Right cardiac atrium (tissue), 5 donors: ENCODE results near the gene GLP2R. TPM values are rescaled to one million over a fixed set of nuclear protein-coding genes. Genes with fewer than 3 reads are reported as not detected.
A peak's percentile ranks its signal among the peaks of the same experiment; 100 is the strongest.

Experiments
- ATAC-seq, 2 donors: fragments of 200-7000 bp; cut with Tn5 transposase; one replicate each; pipeline versions ENCODE4 v1.8.0 to v1.9.1; 2020; ENCODE audit warnings: moderate library complexity in 2 of 2, mild to moderate bottlenecking in 1 of 2
- DNase-seq, 3 donors: peaks; one replicate each; pipeline ENCODE4 v3.0.0-alpha.2; 2020
- H3K27ac ChIP-seq: one replicate; pipeline ENCODE4 v1.5.1; 2013; ENCODE audit warnings: mild to moderate bottlenecking, low read length, control low read depth, moderate library complexity
- H3K27me3 ChIP-seq: one replicate; pipeline ENCODE4 v1.6.1; 2013; ENCODE audit not compliant: control insufficient read depth, insufficient read depth
- H3K4me1 ChIP-seq: one replicate; pipeline ENCODE4 v1.6.1; 2013; ENCODE audit warnings: low read length; ENCODE audit not compliant: control insufficient read depth, insufficient read depth
- H3K4me3 ChIP-seq: one replicate; pipeline ENCODE4 v1.5.1; 2013; ENCODE audit warnings: low read length, control low read depth
- H3K9me3 ChIP-seq: one replicate; pipeline ENCODE4 v1.6.1; 2013; ENCODE audit warnings: low read length; ENCODE audit not compliant: control insufficient read depth
- WGBS: extraction: QIAGEN DNeasy Blood & Tissue Kit; methylation state at CpG from one replicate; pipeline ENCODE4 v1.1.7; 2013; 5-methylcytosine and 5-hydroxymethylcytosine counted together
- intact Hi-C, 4 donors: fragments of 100-400 bp; cut with DNase I; formaldehyde crosslinking; loops; one replicate each; pipeline versions ENCODE4 v1.11.0 to v1.14.0; 2022 to 2023
- polyA plus RNA-seq: library from polyadenylated mRNA; stranded (reverse); fragments of 200-250 nt; gene quantifications from one replicate; pipeline ENCODE4 v1.2.3, GENCODE V29; 2013
- total RNA-seq, 4 donors: library from RNA; stranded (reverse); fragmentation: NEBNext Ultra II Directional; extraction: Animal tissue kit (Norgen Biotek cat#: 25700); gene quantifications; one replicate each; pipeline ENCODE4 v1.2.1, GENCODE V29; 2021
- donor health status: healthy with polysubstance abuse.
- donor health status: DM: no; HTN: yes; CAD: no.
- donor health status: DM: no; HTN: no; CAD: no.
- donor health status: DM: no; HTN: yes; CAD: no; lungs with severe emphysema.
- donor health status: DM: yes; HTN: yes; CAD: no.

The GLP2R gene
- total and polyA plus RNA-seq, 5 donors = 0.56 to 4.3 (median 0.77) TPM

DNA sequence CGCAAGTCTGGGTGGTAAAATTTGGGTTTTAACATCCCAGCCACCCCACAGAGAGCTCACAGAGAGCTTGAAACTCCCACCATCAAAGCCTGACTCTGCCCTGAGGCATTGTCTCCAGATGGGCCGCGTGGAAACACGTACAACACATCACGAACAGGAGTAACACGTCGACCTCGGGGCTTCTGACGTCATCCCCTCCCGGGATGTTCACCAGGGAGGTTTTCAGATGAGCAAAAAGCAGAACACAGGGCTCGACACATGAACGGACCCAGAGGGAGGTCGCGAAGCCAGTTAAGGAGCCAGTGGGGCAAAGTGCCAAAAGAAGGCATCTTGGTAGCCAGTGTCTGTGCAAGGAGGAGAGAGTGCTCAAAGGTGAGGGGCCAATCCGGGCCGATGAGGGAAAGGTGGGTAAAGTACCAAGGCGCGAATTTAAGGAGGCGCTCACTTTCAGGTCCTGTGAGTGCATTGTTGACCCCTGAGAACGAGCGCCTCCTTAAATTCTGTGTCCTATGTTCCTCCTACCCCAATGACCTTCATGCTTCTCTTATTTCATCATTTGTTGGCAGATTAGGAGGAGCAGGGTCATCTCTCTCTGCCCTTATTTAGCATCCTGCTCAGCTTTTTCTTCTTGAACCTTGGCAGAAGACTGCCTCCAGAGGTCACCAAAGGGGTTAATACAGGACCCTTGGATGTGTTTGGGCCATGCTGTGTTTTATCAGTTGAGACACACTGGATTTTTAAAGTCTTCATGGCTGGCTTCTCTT lies 73.7 kb downstream of the GLP2R start:
- Histone ChIP-seq H3K27me3 (no peaks in the 10 kb centered on the region), H3K9me3 (peaks cover 1% of the 10 kb centered on the region), H3K27ac (no peak overlapping the region), H3K4me1 (no peaks in the 10 kb centered on the region), H3K4me3 (no peak overlapping the region)
- peak in 1 of 2 donors; percentile 17 for ATAC-seq
- intact Hi-C loops = loop anchor here in 2 of 4 donors (10.0 kb wide), 2 partner anchors 165 to 175 kb away; no protein-coding TSS in a partner anchor
- 69% methylated on average over 21 of the region's 21 CpGs for WGBS
- no peak for DNase-seq

DNA sequence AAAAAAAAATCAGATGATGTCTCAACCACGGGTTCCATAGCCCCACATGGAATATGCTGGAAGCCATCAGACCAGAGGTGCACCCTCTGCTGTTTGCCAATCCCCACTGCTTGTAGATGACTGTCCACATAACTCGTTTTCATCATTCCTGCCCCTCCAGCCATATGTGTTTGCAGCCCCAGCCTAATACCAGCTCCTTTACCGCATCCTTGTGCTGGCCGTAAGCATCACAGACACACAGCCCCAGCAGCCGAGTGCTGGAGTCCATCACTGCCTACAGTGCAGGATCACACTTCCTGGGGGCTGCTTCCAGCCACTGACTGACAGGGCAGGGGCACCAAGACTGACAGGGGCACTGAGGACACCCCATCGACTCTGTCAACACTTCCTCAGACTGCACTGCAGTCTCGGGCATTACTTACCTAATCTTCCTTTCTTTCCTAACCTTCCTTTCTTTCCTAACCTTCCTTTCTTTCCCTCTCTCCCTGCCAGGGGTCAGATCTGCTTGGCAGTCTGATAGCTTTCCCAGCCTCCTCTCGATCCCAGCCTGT lies 74.4 kb downstream of the GLP2R start:
- intact Hi-C loops = no loop called here

DNA sequence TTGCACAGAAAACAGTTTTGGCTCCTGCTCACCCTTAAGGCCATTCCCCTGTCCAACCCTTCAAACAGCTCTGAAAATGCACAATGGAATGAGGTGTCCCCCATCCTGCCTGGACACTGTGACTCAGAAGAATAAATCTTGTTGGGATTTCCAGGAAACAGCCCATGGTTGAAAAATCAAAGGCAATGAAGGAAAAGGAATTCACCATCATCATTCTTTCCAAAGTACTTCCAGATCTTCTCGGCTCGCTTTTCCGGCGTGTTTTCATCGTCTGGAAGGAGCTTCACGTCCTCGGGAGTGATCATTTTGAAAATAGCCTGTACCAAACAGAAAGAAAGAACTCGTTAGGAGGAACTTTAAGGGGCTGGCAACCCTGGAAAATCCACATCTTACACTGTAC lies 75.1 kb downstream of the GLP2R start:
- WGBS = 56% methylated on average over 8 of the region's 8 CpGs
- H3K27ac ChIP-seq = no peak overlapping the region
- intact Hi-C loops = no loop called here

More for the DNA sequence above, 74.4 kb downstream of the GLP2R start:
- DNase-seq = peak in 1 of 3 donors; percentile 59
- Histone ChIP-seq H3K27ac (no peak overlapping the region), H3K9me3 (no peaks in the 10 kb centered on the region), H3K4me1 (no peaks in the 10 kb centered on the region), H3K4me3 (no peak overlapping the region), H3K27me3 (no peaks in the 10 kb centered on the region)
- WGBS = 30% methylated on average over 8 of the region's 8 CpGs
- ATAC-seq = peak in 1 of 2 donors; percentile 17

DNA sequence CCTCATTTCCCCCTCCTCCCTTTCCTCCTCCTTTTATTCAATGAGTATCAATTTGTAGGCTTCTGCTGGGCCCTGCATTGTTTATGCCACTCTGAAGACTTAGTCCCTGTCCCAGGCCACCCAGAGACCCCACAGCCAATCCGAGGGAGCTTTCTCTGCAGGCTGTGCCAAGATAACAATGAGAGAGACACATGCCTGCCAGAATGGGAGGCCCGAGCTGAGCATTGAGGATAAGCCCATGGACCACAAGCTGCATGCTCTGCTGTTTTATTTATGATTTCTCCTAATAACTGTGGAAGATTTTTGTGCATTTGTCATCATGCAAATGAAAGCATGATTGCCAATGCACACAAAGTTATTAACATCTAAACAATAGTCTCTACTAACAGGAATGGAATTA lies 76.4 kb downstream of the GLP2R start:
- WGBS = 8% methylated on average over 2 of the region's 2 CpGs
- DNase-seq (no peak), ATAC-seq (no peak)
- Histone ChIP-seq H3K27ac (no peak overlapping the region), H3K27me3 (no peaks in the 10 kb centered on the region), H3K4me1 (no peaks in the 10 kb centered on the region), H3K4me3 (no peak overlapping the region), H3K9me3 (no peaks in the 10 kb centered on the region)
- intact Hi-C loops = no loop called here

More for the DNA sequence above, 75.1 kb downstream of the GLP2R start:
- no peaks in the 10 kb centered on the region for H3K9me3 ChIP-seq
- ATAC-seq = peak in 1 of 2 donors; percentile 26
- no peaks in the 10 kb centered on the region for H3K27me3 ChIP-seq
- DNase-seq = no peak
- H3K4me1 ChIP-seq = no peaks in the 10 kb centered on the region
- no peak overlapping the region for H3K4me3 ChIP-seq

DNA sequence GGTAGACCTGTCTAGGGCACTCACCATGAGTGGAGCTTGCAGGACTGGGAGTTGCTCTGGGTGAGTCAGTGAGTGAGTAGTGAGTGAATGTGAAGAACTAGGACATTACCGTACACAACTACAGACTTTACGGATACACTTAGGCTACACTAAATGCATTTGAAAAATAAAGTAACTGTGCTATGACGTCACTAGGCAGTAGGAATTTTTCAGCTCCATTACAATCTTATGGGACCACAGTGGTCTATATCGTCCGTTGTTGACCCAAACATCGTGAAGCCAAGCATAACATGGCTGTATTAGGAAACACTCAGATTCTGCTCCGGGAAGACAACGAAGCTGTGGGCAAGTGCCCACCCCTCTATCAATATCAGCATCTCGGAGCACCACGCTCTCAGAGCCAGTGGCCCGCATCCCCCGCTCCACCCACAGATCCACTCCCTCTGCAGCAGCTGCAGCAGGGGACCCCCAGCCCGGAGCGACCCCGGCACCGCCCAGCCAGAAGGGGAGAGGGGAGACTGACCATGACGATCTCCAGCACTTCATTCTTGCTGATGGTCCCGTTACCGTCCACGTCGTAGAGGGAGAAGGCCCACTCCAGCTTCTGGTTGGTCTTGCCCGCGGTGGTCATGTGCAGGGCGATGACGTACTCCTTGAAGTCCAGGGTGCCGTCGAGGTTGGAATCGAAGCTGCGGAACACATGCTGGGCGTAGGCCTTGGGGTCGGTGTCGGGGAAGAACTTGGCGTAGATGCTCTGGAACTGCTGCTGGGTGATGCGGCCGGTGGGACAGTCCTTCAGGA lies 78.8 kb downstream of the GLP2R start:
- no peaks in the 10 kb centered on the region for H3K27me3 ChIP-seq
- 94% methylated on average over 35 of the region's 35 CpGs for WGBS
- no peaks in the 10 kb centered on the region for H3K4me1 ChIP-seq
- no peak overlapping the region for H3K27ac ChIP-seq
- intact Hi-C loops = no loop called here
- H3K9me3 ChIP-seq = no peaks in the 10 kb centered on the region
- no peak for ATAC-seq
- DNase-seq = no peak
- no peak overlapping the region for H3K4me3 ChIP-seq

DNA sequence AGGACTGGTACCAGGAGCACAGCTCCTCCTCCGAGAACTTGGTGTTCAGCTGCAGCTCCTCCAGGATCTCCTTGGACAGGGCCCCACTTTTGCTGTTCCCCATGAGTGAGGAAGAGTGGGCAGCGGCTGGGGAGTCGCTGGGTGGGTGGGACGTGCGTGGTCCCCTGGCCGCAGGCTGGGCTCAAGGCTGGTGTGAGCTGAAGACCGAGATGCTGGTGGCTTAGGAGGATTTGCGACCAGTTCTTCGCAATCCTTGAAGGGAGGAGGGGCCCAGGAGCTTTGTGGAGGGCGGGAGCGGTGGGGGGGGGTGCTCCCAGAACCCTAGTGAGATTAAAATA lies 79.3 kb downstream of the GLP2R start, which contains the start of gene RCVRN:
RCVRN (minus strand) TSS at position 194 of the 338 bp plus-strand sequence; CDS start at position 103, 91 bp downstream.
- Histone ChIP-seq H3K4me3 (no peak within 1 kb of the TSS), H3K27me3 (no peaks in the 10 kb centered on the region), H3K9me3 (no peaks in the 10 kb centered on the region), H3K27ac (no peak within 1 kb of the TSS), H3K4me1 (no peaks in the 10 kb centered on the region)
- WGBS = 92% methylated on average over 11 of the region's 11 CpGs
- DNase-seq (no peak), ATAC-seq (no peak)
- intact Hi-C loops = no loop called here

DNA sequence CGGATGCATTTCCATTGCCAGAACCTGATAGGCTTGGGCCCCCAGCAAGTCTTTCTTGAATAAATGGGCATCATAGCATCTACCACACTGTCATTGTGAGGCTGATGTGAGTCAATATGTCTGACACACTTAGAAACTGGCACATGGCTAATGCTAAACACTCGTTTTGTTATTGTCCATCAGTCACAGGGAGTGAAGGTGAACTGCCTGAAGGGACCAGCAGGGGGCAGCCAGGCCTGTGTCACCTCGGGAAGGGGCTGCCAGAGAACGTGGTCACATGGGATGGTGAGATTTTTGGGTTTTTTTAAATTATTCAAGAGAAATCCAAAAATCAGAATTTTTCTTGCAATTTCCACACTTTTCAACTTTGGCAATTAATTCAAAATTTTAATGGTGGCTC lies 80.2 kb downstream of the GLP2R start:
- no peaks in the 10 kb centered on the region for H3K9me3 ChIP-seq
- H3K27ac ChIP-seq = no peak overlapping the region
- DNase-seq = peak; percentile 61 to 83 (median 76)
- H3K4me1 ChIP-seq = no peaks in the 10 kb centered on the region
- intact Hi-C loops = no loop called here
- no peaks in the 10 kb centered on the region for H3K27me3 ChIP-seq
- no peak overlapping the region for H3K4me3 ChIP-seq
- ATAC-seq = peak in 1 of 2 donors; percentile 36
- 19% methylated on average over 4 of the region's 4 CpGs for WGBS

DNA sequence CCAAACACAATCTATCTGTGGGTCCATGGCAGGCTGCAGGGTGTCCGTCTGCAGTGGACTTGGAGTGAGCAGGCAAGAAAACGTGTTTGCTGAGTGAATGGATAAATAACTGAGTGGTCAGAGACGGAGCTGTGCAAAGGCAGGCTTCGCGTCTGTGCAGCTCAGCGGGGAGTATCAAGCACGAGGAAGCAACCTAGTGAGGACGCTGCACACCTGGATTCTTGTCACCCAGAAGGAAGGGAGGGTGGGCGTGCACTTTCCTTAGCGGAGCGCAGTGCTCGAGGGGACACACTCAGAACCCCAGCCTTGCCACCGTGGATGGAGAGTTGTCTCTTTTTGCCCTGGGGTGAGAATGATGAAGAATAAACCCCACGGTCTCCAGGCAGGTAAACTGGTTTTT lies 80.9 kb downstream of the GLP2R start:
- H3K4me1 ChIP-seq = no peaks in the 10 kb centered on the region
- intact Hi-C loops = no loop called here
- WGBS = 76% methylated on average over 14 of the region's 14 CpGs
- ATAC-seq (no peak), DNase-seq (no peak)
- no peak overlapping the region for H3K4me3 ChIP-seq
- H3K27me3 ChIP-seq = no peaks in the 10 kb centered on the region
- H3K27ac ChIP-seq = no peak overlapping the region
- no peaks in the 10 kb centered on the region for H3K9me3 ChIP-seq

DNA sequence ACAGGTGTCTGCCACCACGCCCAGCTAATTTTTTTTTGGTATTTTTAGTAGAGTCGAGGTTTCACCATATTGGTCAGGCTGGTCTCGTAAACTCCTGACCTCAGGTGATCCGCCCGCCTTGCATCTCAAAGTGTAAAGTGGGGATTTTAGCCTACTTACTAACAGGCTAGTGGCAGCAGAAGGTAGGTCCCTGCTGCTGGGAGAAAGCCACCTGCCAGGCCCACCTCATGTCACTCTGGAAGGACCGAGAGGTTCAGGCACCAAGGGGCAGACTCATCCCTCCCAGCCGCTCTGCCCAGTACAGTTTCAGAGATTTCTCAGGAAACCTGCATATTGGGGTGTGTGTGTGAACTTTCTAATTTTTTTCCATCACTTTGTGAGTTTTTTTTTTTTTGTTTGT lies 81.4 kb downstream of the GLP2R start:
- H3K27ac ChIP-seq = no peak overlapping the region
- no peaks in the 10 kb centered on the region for H3K9me3 ChIP-seq
- DNase-seq (no peak), ATAC-seq (no peak)
- no peak overlapping the region for H3K4me3 ChIP-seq
- 87% methylated on average over 7 of the region's 7 CpGs for WGBS
- H3K27me3 ChIP-seq = no peaks in the 10 kb centered on the region
- intact Hi-C loops = no loop called here
- no peaks in the 10 kb centered on the region for H3K4me1 ChIP-seq

DNA sequence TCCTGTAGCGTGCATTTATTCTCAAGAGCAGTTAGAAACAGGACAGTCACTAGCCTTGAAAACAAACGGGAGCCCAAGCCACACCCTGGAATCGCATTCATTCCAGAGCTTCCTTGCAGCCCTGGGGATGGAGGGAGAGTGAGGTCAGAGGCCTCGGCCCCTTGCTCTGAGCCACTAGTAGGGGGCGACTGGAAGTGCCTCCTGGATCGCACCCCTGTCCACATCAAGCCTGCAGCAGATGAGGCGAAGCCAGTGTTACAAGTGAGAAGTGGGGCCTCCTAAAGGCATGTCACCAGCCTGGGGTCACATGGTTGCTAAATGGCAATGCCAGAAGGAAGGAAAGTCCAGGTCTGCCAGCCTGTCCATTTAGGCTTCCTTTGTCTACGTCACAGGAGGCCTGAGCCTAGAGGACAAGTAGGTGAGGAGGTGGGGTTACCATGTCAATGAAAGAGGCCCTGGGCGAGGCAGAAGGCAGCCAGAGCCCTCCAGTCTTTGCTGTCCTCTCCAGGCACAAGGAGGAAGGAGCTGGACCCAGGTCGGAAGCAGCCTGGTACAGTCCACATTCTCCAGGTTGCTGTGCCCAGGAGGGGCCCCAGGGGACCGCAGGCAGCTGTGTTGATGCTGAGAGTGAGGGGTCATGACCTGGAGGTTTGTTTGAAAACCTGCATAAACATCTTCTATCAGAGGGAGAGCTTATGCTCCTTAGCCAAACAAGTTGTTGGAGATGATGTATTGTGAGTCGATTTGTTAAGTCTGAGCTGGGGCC lies 82.3 kb downstream of the GLP2R start:
- H3K4me3 ChIP-seq = no peak overlapping the region
- intact Hi-C loops = no loop called here
- H3K9me3 ChIP-seq = no peaks in the 10 kb centered on the region
- H3K4me1 ChIP-seq = no peaks in the 10 kb centered on the region
- WGBS = 48% methylated on average over 12 of the region's 12 CpGs
- ATAC-seq (no peak), DNase-seq (no peak)
- no peaks in the 10 kb centered on the region for H3K27me3 ChIP-seq
- H3K27ac ChIP-seq = no peak overlapping the region
